ENCODE measurements around the gene BCAR3. TPM values are rescaled to one million over a fixed set of nuclear protein-coding genes. Genes with fewer than 3 reads are reported as not detected.
A peak's percentile ranks its signal among the peaks of the same experiment; 100 is the strongest.

BCAR3 gene
- total RNA-seq, 4 donors from 2014 or later = 17.1 to 25.0 (median 22.9) TPM

GRCh38 chr1:93669369-93669768 lies 12.3 kb downstream of the BCAR3 start:
- no peak overlapping the region for H3K4me3 ChIP-seq
- TF ChIP-seq, protein P1, sequence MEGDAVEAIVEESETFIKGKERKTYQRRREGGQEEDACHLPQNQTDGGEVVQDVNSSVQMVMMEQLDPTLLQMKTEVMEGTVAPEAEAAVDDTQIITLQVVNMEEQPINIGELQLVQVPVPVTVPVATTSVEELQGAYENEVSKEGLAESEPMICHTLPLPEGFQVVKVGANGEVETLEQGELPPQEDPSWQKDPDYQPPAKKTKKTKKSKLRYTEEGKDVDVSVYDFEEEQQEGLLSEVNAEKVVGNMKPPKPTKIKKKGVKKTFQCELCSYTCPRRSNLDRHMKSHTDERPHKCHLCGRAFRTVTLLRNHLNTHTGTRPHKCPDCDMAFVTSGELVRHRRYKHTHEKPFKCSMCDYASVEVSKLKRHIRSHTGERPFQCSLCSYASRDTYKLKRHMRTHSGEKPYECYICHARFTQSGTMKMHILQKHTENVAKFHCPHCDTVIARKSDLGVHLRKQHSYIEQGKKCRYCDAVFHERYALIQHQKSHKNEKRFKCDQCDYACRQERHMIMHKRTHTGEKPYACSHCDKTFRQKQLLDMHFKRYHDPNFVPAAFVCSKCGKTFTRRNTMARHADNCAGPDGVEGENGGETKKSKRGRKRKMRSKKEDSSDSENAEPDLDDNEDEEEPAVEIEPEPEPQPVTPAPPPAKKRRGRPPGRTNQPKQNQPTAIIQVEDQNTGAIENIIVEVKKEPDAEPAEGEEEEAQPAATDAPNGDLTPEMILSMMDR (IDR thresholded peaks at IDR 0.05 in 4 of 5, conservative IDR thresholded peaks at IDR 0.05 in 1 of 5) = no peak
- TF ChIP-seq POLR2A (IDR thresholded peaks at IDR 0.05) = no peak
- no peak for DNase-seq
- intact Hi-C loops (cut with DNase I; ENCODE audit: low total_unique reads) (no loop called here), in situ Hi-C loops (cut with MboI; ENCODE audit: low sequenced_read_pairs in 4 of 4) (no loop called here)
- peaks cover 31 to 68% of the 10 kb centered on the region in 2 donors for H3K4me1 ChIP-seq
- H3K27ac ChIP-seq = peak overlapping the region in 2 of 4 donors; percentile 49 to 56
- ATAC-seq = no peak
- no peaks in the 10 kb centered on the region for H3K27me3 ChIP-seq
- no peaks in the 10 kb centered on the region for H3K36me3 ChIP-seq
- H3K9me3 ChIP-seq = no peaks in the 10 kb centered on the region

DNA sequence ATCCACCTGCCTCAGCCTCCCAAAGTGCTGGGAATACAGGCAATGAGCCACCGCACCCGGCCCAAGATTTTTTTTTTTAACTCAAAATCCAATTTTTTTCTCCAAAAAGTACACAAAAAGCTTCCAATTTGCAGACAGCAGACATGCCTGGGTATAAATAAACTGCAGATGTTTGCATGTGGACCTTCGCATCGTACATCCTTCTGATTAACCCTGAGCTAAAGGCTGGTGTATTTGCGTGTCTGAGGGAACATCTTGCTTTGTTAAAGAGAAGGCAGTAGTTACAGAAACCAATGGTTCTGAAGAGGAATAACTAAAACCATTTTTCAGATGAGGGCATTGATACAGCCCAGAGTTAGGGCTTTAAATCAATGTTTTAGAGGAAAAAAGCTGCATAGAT lies 12.7 kb downstream of the BCAR3 start:
- H3K27me3 ChIP-seq = no peaks in the 10 kb centered on the region
- DNase-seq = no peak
- no peak for TF ChIP-seq POLR2A (IDR thresholded peaks at IDR 0.05)
- TF ChIP-seq, protein P1 (IDR thresholded peaks at IDR 0.05 in 4 of 5, conservative IDR thresholded peaks at IDR 0.05 in 1 of 5) = no peak
- intact Hi-C loops (cut with DNase I; ENCODE audit: low total_unique reads) (no loop called here), in situ Hi-C loops (cut with MboI; ENCODE audit: low sequenced_read_pairs in 4 of 4) (no loop called here)
- H3K9me3 ChIP-seq = no peaks in the 10 kb centered on the region
- H3K27ac ChIP-seq = peak overlapping the region in 1 of 4 donors; percentile 56
- no peak for ATAC-seq
- no peaks in the 10 kb centered on the region for H3K36me3 ChIP-seq
- H3K4me1 ChIP-seq = peaks cover 28 to 69% of the 10 kb centered on the region in 2 donors
- no peak overlapping the region for H3K4me3 ChIP-seq

- Histone ChIP-seq H3K27ac (no peak overlapping the region), H3K36me3 (no peaks in the 10 kb centered on the region), H3K4me3 (no peak overlapping the region), H3K27me3 (no peaks in the 10 kb centered on the region), H3K9me3 (no peaks in the 10 kb centered on the region), H3K4me1 (peaks cover 22 to 64% of the 10 kb centered on the region in 2 donors)
- TF ChIP-seq POLR2A (IDR thresholded peaks at IDR 0.05) = no peak
- TF ChIP-seq, protein P1 (IDR thresholded peaks at IDR 0.05 in 4 of 5, conservative IDR thresholded peaks at IDR 0.05 in 1 of 5) = no peak
- no peak for ATAC-seq
- DNase-seq = no peak
- intact Hi-C loops (cut with DNase I; ENCODE audit: low total_unique reads) (no loop called here), in situ Hi-C loops (cut with MboI; ENCODE audit: low sequenced_read_pairs in 4 of 4) (no loop called here)
These were observed 13.5 kb downstream of the BCAR3 start for GRCh38 chr1:93668121-93668520.

DNA sequence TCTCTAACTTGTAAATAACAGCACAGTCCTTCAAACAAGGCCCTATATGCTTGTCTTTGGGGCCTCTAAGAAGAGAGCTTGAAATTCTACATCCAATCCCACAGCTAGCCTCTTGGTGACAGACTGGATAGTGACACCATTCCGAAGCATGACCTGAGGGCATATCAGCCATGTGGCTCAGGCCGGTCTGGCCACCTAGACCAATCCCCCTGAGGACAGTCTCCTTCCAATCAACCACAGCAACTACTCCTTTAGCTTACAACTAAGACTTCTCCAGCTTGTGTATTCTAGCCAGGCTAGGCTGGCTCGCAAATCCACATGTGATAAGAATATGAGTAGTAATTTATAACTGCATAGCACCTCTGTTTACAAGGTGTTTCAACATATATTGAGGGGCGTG lies 14.0 kb downstream of the BCAR3 start:
- TF ChIP-seq, protein P1 (IDR thresholded peaks at IDR 0.05 in 4 of 5, conservative IDR thresholded peaks at IDR 0.05 in 1 of 5) = no peak
- no peak for TF ChIP-seq POLR2A (IDR thresholded peaks at IDR 0.05)
- Histone ChIP-seq H3K36me3 (no peaks in the 10 kb centered on the region), H3K27me3 (no peaks in the 10 kb centered on the region), H3K9me3 (no peaks in the 10 kb centered on the region), H3K27ac (peak overlapping the region in 1 of 4 donors; percentile 7), H3K4me1 (peaks cover 20 to 59% of the 10 kb centered on the region in 2 donors), H3K4me3 (no peak overlapping the region)
- DNase-seq (no peak), ATAC-seq (no peak)
- in situ Hi-C loops (cut with MboI; ENCODE audit: low sequenced_read_pairs in 4 of 4) = no loop called here
- intact Hi-C loops (cut with DNase I; ENCODE audit: low total_unique reads) = no loop called here

Data from gastrocnemius medialis (tissue), 4 donors.